IgD-negative memory B cell (primary cell): ENCODE measurements around the gene AK3. TPM values are rescaled to one million over a fixed set of nuclear protein-coding genes. Genes with fewer than 3 reads are reported as not detected.
"Not testable (repeated sequence)": the region's sequence is repeated elsewhere in the genome, so short reads cannot be mapped to it uniquely, and the experiment has no call there.

Source experiments
- H3K27ac Mint-ChIP-seq, 3 donors: one replicate each; pipeline ENCODE4 v1.8.0; 2020 to 2022; ENCODE audit warnings: mild to moderate bottlenecking in 3 of 3, mixed read lengths in 3 of 3, moderate library complexity in 1 of 3
- H3K27me3 Mint-ChIP-seq: one replicate; pipeline ENCODE4 v1.8.0; 2021; ENCODE audit warnings: mixed read lengths
- H3K36me3 Mint-ChIP-seq: one replicate; pipeline ENCODE4 v1.8.0; 2020; ENCODE audit warnings: mild to moderate bottlenecking, mixed read lengths
- H3K4me1 Mint-ChIP-seq, 3 donors: one replicate each; pipeline ENCODE4 v1.8.0; 2020 to 2022; ENCODE audit warnings: mixed read lengths in 3 of 3, mild to moderate bottlenecking in 1 of 3
- H3K4me3 Mint-ChIP-seq, 4 donors: one replicate each; pipeline ENCODE4 v1.8.0; 2020 to 2022; ENCODE audit warnings: mild to moderate bottlenecking in 4 of 4, mixed read lengths in 4 of 4, moderate library complexity in 3 of 4
- H3K9me3 Mint-ChIP-seq, 3 donors: one replicate each; pipeline ENCODE4 v1.8.0; 2020 to 2021; ENCODE audit warnings: mixed read lengths in 3 of 3, mild to moderate bottlenecking in 1 of 3
- polyA plus RNA-seq: library from polyadenylated mRNA; unstranded; fragments of 300-500 nt; fragmentation: Illumina TruSeq; gene quantifications from one replicate; pipeline ENCODE4 v1.2.3, GENCODE V29; 2021

AK3 gene
- polyA plus RNA-seq, 1 donor from 2014 or later = 25.1 TPM

DNA sequence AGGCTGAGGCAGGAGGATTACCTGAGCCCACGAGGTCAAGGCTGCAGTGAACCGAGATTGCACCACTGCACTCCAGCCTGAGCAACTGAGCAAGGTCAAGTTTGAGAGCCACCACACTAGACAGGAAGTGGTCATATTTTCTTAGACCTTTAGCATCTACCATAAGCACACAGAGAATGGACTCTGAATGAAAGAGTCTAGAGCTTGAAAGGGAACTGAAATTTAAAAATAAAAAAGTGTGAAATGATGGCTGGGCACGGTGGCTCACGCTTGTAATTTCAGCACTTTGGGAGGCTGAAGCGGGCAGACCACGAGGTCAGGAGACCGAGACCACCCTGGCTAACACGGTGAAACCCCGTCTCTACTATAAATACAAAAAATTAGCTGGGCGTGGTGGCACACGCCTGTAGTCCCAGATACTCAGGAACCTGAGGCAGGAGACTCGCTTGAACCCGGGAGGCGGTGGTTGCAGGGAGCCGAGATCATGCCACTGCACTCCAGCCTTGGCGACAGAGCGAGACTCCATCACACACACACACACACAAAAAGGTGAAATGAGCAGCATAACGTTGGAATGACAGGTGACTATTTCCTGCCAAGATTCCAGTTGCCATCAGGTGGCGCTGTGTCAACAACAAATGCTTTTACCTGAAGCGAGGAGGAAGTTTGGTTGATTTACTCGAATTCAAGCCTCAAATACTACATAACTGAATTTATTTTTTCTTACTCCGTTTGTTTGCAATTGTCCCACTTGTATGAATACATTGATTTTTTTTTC, 21.3 kb upstream of the AK3 start:
- H3K9me3 Mint-ChIP-seq = no peaks in the 10 kb centered on the region
- H3K27ac Mint-ChIP-seq = peak overlapping the region; percentile 9 to 48 (median 47)
- no peaks in the 10 kb centered on the region for H3K27me3 Mint-ChIP-seq
- H3K4me1 Mint-ChIP-seq = peaks cover 8 to 12% (median 11%) of the 10 kb centered on the region in 3 donors
- H3K36me3 Mint-ChIP-seq = no peaks in the 10 kb centered on the region
- peak overlapping the region; percentile 75 to 93 (median 85) for H3K4me3 Mint-ChIP-seq

- Mint-ChIP-seq H3K36me3 (peaks cover 2% of the 10 kb centered on the region), H3K4me3 (no peak overlapping the region), H3K9me3 (no peaks in the 10 kb centered on the region), H3K27ac (no peak overlapping the region), H3K4me1 (peaks cover 8 to 13% (median 12%) of the 10 kb centered on the region in 3 donors), H3K27me3 (no peaks in the 10 kb centered on the region)
Observed at GRCh38 chr9:4760122-4760521, 19.1 kb upstream of the AK3 start.

DNA sequence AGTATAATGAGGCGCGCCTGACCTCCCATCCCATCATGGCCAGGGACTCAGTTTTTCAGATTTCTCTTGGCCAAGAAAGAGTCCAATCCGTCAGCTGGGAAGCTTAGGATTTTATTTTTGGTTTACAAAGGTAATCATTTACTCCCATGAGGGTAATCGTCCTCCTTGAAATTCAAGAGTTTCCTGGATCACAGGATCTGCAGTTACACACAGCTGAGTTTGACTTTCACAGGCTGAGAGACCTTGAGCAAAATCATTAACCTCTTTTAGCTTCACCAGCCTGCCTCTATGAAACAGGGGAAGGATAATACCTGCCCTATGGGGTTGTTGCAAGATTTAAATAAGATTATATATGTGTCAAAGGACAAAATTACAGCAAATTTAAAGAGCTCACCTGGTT, 15.4 kb upstream of the AK3 start:
- Mint-ChIP-seq H3K4me3 (no peak overlapping the region), H3K27me3 (no peaks in the 10 kb centered on the region), H3K9me3 (no peaks in the 10 kb centered on the region), H3K4me1 (peaks cover 2 to 7% (median 4%) of the 10 kb centered on the region in 3 donors), H3K27ac (no peak overlapping the region), H3K36me3 (peaks cover 4% of the 10 kb centered on the region)

- Mint-ChIP-seq H3K36me3 (peaks cover 4% of the 10 kb centered on the region), H3K9me3 (no peaks in the 10 kb centered on the region), H3K4me1 (peaks cover 2 to 7% (median 4%) of the 10 kb centered on the region in 3 donors), H3K4me3 (peak overlapping the region in 1 of 4 donors; percentile 28), H3K27me3 (no peaks in the 10 kb centered on the region), H3K27ac (no peak overlapping the region)
Observed at GRCh38 chr9:4755026-4755609, 14.1 kb upstream of the AK3 start.

- not testable (repeated sequence) for H3K9me3 Mint-ChIP-seq, H3K27me3 Mint-ChIP-seq, H3K36me3 Mint-ChIP-seq, H3K4me3 Mint-ChIP-seq, H3K4me1 Mint-ChIP-seq
- peak overlapping the region in 1 of 3 donors; percentile 16 for H3K27ac Mint-ChIP-seq
Observed at GRCh38 chr9:4754530-4754929, 13.5 kb upstream of the AK3 start.

- Mint-ChIP-seq H3K27ac (no peak overlapping the region), H3K4me1 (peaks cover 3 to 4% (median 3%) of the 10 kb centered on the region in 3 donors), H3K9me3 (no peaks in the 10 kb centered on the region), H3K4me3 (no peak overlapping the region), H3K36me3 (peaks cover 2% of the 10 kb centered on the region), H3K27me3 (peaks cover 2% of the 10 kb centered on the region)
Observed at GRCh38 chr9:4750023-4750673, 9.1 kb upstream of the AK3 start.

DNA sequence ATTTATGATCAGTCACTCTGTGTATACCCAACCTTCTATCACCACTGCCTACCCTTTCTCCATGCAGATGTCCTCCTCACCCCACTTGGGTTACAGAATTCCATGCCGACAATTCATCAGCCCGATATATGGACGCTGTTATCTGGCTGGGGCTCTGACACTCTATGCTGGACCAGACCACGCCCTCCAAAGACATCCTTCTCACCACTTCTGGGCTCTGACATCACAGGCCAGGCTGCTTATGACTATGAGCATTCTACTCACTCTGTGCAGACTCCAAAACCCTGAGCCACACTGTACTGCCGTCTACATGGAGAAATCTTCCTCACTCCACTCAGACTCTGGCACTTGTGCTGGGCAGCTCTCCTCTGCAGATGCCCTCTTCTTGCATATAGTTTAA, 7.6 kb upstream of the AK3 start:
- Mint-ChIP-seq H3K36me3 (peaks cover 5% of the 10 kb centered on the region), H3K9me3 (no peaks in the 10 kb centered on the region), H3K4me3 (peak overlapping the region in 1 of 4 donors; percentile 39), H3K27ac (no peak overlapping the region), H3K4me1 (peaks cover 2 to 3% (median 2%) of the 10 kb centered on the region in 3 donors), H3K27me3 (peaks cover 2% of the 10 kb centered on the region)

DNA sequence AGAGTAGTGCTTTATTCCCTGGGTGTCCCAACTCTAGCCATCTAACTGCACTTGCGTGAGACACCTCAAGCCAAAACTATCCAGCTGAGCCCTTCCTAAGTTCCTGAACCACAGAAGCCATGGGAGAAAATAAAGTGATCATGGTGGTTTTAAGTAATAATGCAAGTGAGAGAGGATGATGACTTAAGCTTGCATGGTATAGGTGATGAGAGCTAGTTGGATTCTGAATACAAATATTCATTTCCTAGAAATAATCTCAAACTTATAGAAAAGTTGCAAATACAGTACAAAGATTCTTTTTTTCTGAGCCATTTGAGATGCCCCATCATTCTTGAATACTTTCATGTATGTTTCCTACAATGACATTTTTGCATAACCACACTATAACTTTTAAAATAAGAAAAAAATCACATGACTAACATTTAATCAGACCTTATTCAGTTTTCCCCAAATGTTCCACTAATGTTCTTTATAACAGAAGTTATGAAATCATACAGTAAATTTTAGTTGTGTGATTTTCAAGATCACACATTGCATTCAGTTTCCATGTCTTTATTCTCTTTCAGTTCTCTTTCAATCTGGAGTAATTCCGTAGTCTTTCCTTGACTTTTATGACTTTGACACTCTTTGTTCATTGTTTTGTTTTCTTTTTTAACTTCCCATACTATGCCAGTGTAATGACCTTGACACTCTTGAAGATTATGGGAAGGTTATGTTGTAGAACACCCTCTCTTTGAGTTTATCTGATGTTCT, 5.5 kb upstream of the AK3 start:
- peaks cover 2% of the 10 kb centered on the region for H3K27me3 Mint-ChIP-seq
- H3K9me3 Mint-ChIP-seq = no peaks in the 10 kb centered on the region
- no peak overlapping the region for H3K27ac Mint-ChIP-seq
- H3K4me1 Mint-ChIP-seq = peaks cover 0 to 9% (median 8%) of the 10 kb centered on the region in 3 donors
- no peak overlapping the region for H3K4me3 Mint-ChIP-seq
- peaks cover 3% of the 10 kb centered on the region for H3K36me3 Mint-ChIP-seq

GRCh38 chr9:4743131-4743875, 2.3 kb upstream of the AK3 start:
- H3K4me3 Mint-ChIP-seq = peak overlapping the region; percentile 31 to 100 (median 39)
- no peaks in the 10 kb centered on the region for H3K27me3 Mint-ChIP-seq
- peaks cover 3% of the 10 kb centered on the region for H3K36me3 Mint-ChIP-seq
- peak overlapping the region in 1 of 3 donors; percentile 41 for H3K27ac Mint-ChIP-seq
- H3K9me3 Mint-ChIP-seq = no peaks in the 10 kb centered on the region
- peaks cover 10 to 19% (median 17%) of the 10 kb centered on the region in 3 donors for H3K4me1 Mint-ChIP-seq

DNA sequence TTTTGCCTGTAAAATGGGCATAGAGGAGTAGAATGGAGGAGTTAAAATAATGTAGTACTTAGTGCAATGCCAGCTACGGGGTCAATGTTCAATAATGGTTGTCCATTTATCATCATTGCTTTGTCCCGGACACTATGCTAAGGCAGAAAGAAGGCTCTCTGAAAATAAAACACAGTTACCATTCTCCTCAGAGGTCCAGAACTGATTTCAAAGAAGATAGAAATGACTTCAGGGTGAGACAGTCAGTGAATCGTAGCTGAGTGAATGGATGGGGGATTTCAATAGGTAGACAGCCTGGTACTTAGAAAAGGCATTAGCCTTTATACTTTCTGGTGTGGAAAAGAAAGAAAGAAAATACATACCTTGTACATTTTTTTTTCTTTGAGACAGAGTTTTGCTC, 1.2 kb upstream of the AK3 start:
- Mint-ChIP-seq H3K27ac (peak overlapping the region; percentile 41 to 92 (median 71)), H3K4me1 (peaks cover 10 to 24% (median 17%) of the 10 kb centered on the region in 3 donors), H3K27me3 (no peaks in the 10 kb centered on the region), H3K9me3 (no peaks in the 10 kb centered on the region), H3K36me3 (peaks cover 3% of the 10 kb centered on the region), H3K4me3 (peak overlapping the region; percentile 76 to 100 (median 92))

- no peaks in the 10 kb centered on the region for H3K9me3 Mint-ChIP-seq
- H3K4me1 Mint-ChIP-seq = peaks cover 10 to 27% (median 18%) of the 10 kb centered on the region in 3 donors
- H3K36me3 Mint-ChIP-seq = peaks cover 3% of the 10 kb centered on the region
- H3K27ac Mint-ChIP-seq = peak overlapping the region; percentile 41 to 92 (median 71)
- peak overlapping the region; percentile 76 to 100 (median 92) for H3K4me3 Mint-ChIP-seq
- no peaks in the 10 kb centered on the region for H3K27me3 Mint-ChIP-seq
Observed at GRCh38 chr9:4741365-4742089, 525 bp upstream of the AK3 start.

DNA sequence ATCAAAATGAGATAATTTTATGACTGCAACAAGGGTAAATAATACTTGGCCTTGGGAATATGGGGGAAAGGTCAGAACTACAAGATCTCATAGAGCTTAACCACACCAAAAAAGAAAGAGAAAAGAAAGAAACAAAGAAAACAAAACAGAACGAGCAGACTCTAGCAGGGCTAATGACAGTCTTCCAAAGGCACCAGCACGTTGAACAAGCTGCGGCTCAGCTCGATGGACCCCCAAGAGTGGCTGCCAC, 689 bp downstream of the AK3 start:
- Mint-ChIP-seq H3K27me3 (no peaks in the 10 kb centered on the region), H3K4me1 (peaks cover 10 to 29% (median 22%) of the 10 kb centered on the region in 3 donors), H3K9me3 (no peaks in the 10 kb centered on the region), H3K4me3 (peak overlapping the region; percentile 93 to 100 (median 96)), H3K36me3 (peaks cover 3% of the 10 kb centered on the region), H3K27ac (peak overlapping the region; percentile 83 to 96 (median 84))

- Mint-ChIP-seq H3K9me3 (no peaks in the 10 kb centered on the region), H3K36me3 (peaks cover 3% of the 10 kb centered on the region), H3K4me3 (peak overlapping the region; percentile 93 to 100 (median 96)), H3K27me3 (no peaks in the 10 kb centered on the region), H3K27ac (peak overlapping the region; percentile 83 to 96 (median 84)), H3K4me1 (peaks cover 10 to 30% (median 22%) of the 10 kb centered on the region in 3 donors)
Observed at GRCh38 chr9:4739587-4740387, 1.2 kb downstream of the AK3 start.
